ENCODE data around the gene SHC2.
"Not testable (repeated sequence)": the region's sequence is repeated elsewhere in the genome, so short reads cannot be mapped to it uniquely, and the experiment has no call there.

SHC2 gene

DNA sequence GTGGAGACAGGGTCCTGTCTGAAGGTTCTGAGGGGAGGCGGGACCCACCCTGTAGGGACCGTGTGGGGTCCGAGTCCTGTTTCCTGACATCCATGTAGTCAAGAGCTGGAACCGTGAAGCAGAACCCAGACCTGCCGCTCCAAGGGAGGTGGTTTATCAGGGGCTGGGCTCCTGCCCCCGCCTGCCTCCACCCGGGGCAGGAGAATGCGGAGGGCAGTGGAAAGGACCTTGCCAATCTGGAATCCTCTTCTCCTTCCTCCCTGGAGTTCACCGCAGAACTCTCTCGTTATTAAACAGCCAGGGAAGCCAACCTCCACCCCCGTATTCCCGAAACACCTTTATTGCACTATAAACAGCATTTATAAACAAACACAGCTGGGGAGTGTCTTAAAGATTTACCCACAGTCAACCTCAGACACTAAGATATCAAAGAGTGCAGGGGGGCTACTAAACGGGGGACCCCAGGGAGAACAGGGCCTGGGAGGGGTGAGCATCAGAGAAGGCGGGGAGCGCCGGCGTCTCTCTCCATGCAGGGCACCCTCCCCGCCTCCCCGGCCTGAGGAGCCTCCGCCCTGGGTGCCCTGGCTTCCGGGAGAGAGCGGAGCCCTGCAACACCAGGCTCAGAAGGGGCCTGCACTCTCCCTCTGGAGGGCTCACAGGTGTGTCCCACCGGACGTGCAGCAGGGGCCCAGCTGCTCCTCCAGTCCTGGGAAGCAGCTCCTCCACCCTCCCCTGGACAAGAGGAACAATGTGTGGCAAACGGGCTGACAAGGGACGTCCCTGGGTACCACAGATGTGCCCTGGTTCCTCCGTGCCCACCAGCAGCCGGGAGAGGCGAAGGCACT lies 55.5 kb downstream of the SHC2 start:
- no peak for DNase-seq

DNA sequence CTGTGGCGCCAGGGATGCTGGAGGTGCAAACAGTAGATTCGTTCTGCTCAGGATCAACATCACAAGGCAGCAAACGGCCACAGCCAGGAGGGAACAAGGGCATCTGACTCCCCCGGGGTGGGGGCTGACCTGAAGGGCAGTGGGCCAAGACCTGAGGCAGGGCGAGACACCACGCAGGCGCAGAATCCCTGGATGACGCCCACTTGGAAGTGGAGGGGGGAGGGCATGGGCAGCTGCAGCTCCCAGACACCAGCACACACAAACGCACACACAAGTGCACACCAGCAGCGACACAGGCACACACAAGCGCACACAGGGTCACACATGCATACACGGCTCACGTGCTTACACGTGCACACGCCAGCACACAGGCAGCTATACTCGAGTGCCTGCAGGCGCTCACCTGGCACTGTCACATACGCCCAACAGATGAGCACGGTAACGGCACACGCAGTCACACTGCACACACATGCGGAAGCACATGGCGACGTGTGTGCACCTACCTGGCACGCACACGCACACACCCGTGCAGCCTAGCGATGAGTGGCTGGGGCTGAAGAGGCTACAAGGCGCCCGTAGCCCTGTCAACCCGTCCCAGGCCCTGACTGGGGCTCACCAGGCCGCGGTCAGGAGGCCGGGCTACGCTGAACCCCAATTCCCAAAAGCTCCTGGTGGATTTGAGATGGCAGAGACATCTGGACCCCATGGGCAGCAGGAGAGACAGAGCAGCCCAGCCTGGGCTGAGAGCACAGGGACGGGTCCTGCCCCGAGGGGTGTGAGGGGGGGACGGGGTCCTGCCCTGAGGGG lies 57.4 kb downstream of the SHC2 start:
- DNase-seq = no peak

DNA sequence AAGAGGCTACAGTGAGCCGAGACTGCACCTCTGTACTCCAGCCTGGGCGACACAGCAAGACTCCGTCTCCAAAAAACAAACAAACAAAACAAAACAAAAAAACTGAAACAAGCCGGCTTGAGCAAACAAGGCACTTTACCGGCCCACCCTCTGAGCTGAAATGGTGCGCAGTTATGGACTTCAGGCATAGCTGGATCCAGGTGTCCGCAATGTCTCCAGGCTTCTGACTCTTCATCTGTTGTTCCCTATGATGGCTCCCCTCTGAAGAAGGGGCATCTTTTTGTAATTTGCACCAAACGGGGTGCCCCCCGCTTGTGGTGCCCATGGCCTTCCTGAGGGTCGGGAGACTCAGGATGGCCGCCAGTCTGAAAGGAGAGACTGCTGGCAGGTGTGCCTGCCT lies 58.0 kb downstream of the SHC2 start:
- DNase-seq = no peak

DNA sequence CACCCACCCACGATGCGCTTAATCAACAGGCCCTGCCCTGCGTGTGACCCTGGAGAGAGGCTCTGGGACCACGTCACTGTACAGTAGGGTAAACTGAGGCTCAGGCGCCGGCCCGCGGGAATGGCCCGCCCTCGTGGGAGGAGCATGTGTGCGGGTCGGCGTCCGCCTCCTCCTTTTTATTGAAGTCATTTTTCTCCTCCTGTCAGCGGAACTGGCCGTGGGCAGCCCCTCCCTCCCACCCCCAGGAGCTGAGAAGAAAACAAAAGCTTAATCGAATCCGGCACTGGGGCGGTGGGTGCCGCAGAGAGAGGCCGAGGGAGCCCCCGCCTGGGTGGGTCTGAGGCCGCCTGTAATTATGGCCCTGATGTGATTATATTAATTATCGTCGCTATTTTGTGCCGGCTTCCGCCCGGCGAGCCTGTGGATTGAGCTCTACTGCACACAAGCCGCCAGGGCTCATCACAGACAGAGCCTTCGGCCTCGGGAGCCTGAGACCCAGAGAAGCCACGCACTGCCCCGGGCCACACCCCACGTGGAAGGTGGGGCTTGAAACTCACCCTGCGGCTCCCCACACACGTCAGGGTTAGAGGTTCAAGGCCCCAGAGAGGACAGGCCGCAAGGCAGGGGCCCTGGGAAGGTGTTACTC lies 58.8 kb downstream of the SHC2 start:
- DNase-seq = no peak

DNA sequence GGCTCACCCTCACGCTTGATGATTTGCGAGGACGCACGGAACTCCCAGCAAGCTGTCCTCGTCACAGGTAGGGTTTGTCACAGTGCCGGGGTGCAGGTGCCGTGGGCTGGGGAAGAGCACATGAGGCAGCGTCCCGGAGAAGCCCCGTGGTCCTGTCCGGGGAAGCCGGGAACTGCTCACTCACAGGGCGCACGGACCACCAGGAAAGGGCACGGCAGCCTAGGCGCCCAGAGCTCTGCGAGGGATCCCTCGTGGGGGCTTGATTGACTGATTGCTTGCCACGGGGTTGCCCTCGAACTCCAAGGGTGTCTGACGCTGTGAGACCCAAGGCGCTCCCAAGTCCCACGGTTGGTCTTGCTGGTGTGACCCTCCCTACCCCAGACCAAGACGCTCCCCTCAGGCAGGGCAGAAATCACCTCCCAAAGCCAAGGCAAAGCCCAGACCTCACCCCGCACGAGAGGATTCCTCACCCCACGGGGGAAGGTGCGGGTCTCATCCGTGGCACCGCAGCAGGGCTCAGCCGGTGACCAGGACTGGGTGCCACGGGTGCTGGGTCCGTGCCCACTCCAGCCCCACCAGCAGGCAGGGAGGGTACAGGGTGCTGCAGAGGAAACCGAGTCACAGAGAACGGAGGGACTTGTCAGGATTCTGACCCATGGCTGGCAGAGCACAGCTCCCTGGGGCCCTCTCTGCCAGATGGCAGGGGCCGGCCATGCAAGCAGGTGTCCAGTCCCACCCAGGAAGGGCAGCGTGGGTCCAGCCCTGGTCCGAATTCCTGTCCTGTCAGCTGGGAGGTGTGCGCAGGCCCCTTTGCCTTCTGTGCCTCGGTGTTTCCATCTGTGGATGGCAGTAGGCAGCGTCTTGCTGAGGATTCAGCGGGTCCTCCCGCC lies 59.6 kb downstream of the SHC2 start:
- DNase-seq = no peak

DNA sequence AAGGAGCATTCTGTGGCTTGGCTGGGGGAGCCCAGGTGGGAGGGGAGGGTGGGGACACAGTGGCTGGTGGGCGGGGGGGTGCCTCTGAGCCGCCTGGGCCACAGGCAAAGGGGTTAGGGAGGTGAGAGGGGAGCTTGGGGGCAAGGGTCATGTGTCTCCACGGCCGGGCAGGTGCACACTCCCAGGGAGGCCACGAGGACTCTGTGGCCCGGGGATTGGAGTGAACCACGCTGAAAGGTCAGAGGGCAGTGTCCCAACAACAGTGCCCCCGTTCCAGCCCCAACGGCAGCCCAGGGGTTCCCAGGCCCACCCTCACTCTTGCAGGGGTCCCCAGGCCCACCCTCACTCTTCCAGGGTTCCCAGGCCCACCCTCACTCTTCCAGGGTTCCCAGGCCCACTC lies 61.5 kb downstream of the SHC2 start:
- no peak for DNase-seq

DNA sequence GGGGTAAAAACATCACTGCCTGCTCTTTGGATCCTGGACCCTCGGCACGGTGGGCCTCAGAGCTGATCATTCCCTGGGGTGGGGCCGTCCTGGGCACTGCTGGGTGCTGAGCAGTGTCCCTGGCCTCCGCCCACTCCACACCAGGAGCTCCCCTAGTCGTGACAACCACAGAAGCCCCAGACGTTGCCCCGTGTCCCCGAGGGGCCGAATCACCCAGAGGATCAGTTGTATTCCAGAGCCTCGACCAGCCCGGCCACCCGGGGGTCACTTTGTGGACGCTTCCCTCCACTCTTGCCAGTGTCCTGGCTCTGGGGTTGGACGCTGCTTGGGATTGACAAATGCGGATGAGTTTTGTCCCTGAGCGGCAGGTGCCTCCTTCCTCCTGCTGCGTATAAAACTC lies 62.1 kb downstream of the SHC2 start:
- no peak for DNase-seq

DNA sequence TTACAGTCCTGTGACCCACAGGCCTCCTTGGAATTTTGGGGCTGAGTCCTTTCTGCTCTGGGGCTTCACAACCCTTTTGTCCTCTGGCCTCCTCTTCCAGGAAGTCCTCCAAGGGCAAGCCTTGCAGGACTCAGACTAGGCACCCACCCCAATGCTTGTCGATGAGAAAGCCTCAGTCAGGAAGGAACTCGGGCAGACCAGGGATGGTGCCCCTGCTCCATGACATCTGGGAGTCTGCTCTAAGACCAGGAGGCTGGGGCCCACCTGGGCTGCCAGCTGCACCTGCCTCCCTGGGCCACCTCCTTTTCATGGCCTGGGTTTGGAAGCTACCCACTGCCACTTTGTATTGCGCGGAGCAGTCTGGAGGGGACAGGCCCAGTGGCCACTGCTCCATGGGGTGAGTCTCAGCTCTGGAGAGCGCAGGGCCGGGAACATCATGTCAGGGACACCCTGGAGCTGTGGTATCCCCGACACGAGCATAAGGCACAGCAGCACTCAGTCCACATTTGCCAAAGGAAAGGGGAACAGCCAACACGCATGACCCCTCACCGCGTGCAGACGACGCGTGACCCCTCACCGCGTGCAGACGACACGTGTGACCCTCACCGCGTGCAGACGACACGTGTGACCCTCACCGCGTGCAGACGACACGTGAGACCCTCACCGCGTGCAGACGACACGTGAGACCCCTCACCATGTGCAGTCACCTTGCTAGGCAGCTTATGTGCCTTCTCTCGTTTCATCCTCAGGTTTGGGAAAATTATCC lies 62.7 kb downstream of the SHC2 start:
- DNase-seq = no peak

DNA sequence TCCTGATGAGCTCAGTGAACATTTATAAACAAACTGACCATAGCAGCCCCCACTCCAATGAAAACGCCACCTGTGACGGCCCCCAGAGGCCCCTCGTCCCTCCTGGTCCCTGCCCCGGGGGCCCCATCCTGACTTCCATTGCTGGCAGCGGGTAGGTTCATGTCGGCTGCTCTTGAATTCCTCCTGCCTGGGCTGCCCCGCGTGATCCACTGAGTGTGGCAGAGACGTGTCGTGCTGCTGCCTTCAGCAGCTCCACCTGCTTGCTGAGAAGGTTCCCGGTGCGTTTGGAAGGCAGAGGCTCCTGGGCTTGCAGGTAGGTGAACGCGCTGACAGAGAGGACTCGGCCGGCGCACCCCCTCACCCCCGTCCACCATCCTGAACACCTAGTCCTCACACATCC lies 63.5 kb downstream of the SHC2 start:
- DNase-seq = no peak

DNA sequence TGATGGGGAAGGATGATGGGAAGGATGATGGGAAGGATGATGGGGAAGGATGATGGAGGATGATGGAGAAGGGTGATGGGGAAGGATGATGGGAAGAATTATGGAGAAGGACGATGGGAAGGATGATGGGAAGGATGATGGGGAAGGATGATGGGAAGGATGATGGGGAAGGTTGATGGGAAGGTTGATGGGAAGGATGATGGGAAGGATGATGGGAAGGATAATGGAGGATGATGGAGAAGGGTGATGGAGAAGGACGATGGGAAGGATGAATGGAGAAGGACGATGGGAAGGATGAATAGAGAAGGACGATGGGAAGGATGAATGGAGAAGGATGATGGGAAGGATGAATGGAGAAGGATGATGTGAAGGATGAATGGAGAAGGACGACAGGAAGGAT lies 65.4 kb downstream of the SHC2 start:
- no peak for DNase-seq

DNA sequence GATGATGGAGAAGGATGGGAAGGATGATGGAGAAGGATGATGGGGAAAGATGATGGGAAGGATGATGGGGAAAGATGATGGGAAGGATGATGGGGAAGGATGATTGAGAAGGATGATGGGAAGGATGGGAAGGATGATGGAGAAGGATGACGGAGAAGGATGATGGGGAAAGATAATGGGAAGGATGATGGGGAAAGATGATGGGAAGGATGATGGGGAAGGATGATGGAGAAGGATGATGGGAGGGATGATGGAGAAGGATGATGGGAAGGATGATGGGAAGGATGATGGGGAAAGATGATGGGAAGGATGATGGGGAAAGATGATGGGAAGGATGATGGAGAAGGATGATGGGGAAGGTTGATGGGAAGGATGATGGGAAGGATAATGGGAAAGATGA lies 66.0 kb downstream of the SHC2 start:
- not testable (repeated sequence) for DNase-seq

DNA sequence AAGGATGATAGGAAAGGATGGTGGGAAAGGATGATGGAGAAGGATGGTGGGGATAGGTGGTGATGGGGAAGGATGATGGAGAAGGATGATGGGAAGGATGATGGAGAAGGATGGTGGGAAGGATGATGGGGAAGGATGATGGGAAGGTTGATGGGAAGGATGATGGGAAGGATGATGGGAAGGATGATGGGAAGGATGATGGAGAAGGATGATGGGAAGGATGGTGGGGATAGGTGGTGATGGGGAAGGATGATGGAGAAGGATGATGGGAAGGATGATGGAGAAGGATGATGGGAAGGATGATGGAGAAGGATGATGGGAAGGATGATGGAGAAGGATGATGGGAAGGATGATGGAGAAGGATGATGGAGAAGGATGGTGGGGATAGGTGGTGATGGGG lies 67.3 kb downstream of the SHC2 start:
- DNase-seq = not testable (repeated sequence)

DNA sequence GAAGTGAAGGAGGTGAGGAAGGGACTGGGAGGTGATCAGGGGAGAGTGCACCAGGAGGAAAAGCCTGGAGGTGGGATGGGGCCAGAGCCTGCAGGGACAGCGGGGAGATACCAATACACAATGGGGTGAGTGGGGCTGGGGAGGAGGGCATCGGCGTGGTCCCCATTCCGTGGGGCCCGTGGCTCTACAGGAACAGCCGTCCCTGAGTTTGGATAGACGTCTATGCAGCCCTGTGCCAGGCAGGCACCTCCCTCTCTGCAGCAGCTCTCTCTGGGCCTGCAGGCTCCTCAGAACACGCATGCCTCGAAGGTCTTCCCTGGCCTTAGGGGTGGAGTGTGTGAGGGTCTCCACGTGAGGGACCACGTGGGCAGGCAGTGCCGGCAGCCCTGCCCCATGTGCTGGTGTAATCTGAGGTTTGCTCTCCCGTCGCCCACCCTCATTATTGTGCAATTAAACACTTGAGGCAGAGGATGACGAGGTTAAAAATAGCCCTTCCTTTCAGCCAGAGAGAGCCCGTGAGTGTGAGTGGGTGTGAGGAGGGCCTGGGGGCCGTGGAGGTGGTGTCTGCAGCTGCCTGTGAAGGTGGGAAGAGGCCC lies 68.4 kb downstream of the SHC2 start:
- DNase-seq = no peak

DNA sequence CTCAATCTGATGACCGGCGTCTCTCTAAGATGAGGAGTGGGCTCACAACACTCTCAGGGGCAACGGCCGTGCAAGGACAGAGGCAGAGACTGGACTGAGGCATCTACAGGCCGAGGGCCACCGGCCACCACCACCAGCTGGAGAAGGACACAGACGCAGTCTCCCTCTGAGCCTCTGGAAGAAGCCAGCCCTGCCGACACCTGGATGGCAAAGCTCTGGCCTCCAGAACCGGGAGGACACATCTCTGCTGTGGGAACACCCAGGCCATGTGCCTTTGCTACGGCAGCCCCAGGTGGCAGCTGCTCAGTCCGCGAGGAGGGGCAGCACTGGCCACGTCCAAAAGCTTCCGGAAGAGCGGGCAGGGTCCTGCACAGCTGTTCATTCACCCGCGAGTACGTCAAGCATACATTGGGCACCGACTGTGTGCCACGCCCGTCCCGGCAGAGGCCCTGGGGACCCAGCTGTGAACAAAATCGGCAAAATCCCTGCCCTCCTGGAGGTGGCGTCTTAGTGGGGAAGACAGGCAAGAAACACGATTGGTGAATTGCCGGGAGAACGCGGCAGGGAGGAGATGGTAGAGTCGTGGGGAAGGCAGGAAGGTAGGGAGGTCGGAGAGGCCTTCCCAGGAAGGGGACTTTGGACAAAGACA lies 69.0 kb downstream of the SHC2 start:
- DNase-seq = no peak

DNA sequence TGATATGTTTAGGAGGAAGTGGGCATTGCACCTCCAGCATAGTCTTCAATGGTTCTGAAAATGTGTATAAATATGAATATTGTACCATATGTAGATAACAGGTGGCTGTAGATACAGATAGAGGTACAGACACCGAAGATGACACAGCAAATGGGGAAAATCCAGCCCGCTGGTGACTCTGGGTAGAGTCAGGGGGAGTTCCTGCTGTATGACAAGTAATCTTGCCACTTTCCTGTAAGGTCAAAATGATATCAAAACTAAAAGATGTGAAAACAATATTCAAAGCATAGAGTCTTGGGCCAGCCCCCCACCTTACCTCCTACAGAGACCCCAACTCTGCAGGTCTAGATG lies 69.7 kb downstream of the SHC2 start:
- DNase-seq = no peak

DNA sequence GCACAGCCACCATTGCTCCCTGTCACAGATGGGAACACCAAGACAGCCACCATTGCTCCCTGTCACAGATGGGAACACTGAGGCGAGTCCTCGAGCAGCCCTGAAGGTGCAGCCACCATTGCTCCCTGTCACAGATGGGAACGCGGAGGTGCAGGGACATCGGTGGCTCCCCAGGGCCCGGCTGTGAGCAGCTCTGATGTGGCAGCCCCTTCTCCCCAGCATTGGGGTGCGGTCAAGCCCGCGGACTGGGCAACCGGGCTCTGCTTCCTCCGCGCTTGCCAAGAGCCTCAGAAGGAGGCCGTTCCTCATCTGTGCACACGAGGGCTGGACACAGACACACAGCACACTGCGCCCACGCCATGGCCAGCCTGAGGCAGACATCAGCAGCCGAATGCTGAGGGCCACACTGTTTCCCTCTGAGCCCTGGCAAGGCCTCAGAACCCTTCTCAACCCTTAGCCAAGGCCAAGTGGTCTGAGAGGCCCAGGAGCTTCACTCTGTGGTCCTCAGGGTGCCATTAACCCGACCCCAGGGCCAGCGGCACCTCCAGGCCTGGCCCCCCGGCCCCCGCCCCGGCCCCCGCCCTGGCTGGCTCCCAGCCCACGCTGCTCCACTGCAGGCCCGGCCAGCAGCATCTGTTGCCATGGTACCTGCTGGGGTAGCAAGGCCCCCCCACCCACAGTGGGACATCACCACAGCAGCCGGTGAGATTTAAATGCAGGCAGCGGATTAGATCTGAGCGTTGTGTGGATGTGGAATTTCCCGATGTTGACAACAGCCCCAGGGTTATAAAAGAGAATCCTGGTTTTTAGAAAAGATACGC lies 70.2 kb downstream of the SHC2 start:
- DNase-seq = no peak

DNA sequence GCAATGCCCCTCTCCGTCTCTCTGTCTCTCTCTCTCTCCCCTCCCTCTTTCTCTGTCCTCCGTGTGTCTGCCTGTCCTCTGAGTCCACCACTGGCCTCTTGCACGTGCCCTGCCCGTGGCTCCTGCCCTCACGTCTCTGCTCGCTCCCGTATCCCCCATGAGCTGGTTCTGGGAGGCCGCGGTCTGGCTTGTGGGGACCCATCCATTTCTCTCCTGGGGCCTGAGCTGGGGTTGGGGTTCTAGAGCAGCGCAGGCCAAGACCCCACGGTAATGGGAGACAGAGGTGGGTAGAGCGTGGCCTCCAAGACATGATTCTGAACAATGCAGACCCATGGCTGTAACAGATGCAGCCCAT lies 70.9 kb downstream of the SHC2 start:
- no peak for DNase-seq

DNA sequence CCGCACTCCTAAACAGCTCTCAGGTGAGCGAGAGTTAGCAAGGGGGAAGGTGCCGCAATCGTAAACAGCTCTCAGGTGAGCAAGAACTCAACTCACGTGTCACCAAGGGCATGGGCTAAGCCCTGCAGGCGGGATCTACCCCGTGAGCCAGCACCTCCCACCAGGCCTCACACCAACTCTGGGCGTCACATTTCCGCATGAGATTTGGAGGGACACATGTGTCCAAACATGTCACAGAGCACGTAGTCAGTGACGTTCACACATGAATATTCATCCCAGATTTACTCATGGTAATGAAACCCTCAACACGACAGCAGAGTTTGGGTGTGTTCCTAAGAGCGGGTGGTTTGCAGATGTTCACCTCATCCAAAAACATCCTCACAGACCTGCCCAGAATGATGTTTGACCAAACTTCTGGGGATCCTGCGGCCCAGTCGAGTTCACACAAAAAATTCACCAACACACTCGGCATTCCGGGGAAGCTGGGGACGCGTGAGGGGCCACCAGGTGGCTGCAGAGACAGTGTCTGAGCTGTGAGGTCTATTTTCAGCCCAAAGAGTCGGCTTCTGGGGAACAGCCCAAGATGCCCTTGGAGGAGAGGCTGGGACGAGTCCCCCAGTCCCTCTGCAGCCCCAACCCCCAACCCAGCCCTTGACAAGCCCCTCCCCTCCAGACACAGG lies 71.4 kb downstream of the SHC2 start:
- no peak for DNase-seq

DNA sequence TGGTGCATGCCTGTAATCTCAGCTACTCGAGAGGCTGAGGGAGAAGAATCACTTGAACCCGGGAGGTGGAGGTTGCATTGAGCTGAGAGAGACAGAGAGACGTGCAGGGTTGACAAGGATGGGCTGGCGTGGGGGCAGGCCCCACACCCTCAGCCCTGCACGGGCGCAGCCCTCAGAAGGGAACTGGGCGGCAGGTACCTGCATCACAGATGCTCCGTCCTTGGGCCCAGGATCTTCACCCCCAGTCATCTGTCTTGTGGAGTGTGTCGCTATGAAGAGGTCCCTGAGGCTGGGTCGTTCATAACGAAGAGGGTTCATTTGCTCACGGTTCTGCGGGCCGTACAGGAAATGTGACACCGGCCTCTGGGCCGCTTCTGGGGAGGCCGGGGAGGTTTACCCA lies 72.1 kb downstream of the SHC2 start:
- no peak for DNase-seq

DNA sequence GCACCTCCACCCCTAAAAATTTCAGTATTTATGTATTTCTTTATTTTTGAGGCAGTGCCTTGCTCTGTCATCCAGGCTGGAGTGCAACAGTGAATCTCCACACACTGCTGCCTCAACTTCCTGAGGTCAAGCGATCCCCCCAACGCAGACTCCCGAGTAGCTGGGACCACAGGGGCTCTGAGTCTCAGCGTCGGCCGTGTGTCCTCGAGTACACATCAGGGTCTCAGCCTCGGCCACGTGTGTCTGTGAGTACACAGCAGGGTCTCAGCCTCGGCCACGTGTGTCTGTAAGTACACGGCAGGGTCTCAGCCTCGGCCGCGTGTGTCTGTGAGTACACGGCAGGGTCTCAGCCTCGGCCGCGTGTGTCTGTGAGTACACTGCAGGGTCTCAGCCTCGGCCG lies 73.1 kb downstream of the SHC2 start:
- no peak for DNase-seq

All from stimulated activated CD4-positive, alpha-beta T cell treated with anti-CD3 and anti-CD28 coated beads, Interleukin-15, amount 100 ng/mL, for 24 hours (primary cell).